NT2/D1 (cell line): ENCODE results near the gene ARID3B.

Experiments
- SUZ12 ChIP-seq: IDR thresholded peaks from 2 replicates; pipeline ENCODE4 v1.6.1; 2011; ENCODE audit not compliant: insufficient read length, insufficient read depth; ENCODE audit errors: extremely low read depth
- YY1 ChIP-seq: IDR thresholded peaks from 2 replicates; pipeline ENCODE4 v1.6.1; 2011; ENCODE audit not compliant: insufficient read length, insufficient read depth
- ZNF274 ChIP-seq: IDR thresholded peaks from 2 replicates; pipeline ENCODE4 v1.6.1; 2011; ENCODE audit warnings: mild to moderate bottlenecking, low read depth, low read length

- TF ChIP-seq SUZ12: no peak
- TF ChIP-seq ZNF274: no peak
- no peak for TF ChIP-seq YY1
Measured at GRCh38 chr15:74585857-74586256, 44.8 kb downstream of the ARID3B start.
